T-helper 2 cell (primary cell): Measurements from ENCODE around the gene ACSF3.

Source experiments
- DNase-seq, 5 experiments: peaks; one replicate each; pipeline versions ENCODE4 v3.0.0 to v3.0.0-alpha.2; 2012 to 2022

ACSF3 gene

GRCh38 chr16:89202422-89203215 is 109.0 kb downstream of the ACSF3 start:
- DNase-seq, result no peak
